HG02870 (cell line): ENCODE measurements around the gene LTBP1.
"Not testable (repeated sequence)": the region's sequence is repeated elsewhere in the genome, so short reads cannot be mapped to it uniquely, and the experiment has no call there.

Experiments used
- ATAC-seq: cut with Tn5 transposase; IDR thresholded peaks from one replicate; pipeline ENCODE4 v1.9.1; 2021; ENCODE audit warnings: mild to moderate bottlenecking, moderate library complexity; ENCODE audit not compliant: unreplicated experiment

LTBP1 gene

DNA sequence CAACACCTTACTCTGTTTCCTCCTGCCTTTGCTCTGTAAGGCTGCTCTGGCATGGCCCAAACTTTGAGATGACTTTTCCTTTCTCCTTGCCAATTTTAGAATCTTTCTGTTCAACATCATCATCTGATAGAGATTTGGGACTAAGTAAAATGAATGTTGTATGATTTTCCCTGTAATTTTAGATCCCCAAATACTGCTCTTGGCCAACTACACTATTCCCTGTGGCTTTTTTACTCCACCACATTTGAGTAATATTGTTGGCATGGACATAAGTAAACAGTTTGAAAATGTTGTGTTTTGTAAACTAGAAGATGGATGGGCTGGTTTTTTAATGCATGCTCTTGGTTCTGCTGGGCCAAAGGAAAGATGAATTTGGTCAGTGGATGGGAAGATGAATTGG lies 12.1 kb downstream of the LTBP1 start:
- ATAC-seq = no peak

DNA sequence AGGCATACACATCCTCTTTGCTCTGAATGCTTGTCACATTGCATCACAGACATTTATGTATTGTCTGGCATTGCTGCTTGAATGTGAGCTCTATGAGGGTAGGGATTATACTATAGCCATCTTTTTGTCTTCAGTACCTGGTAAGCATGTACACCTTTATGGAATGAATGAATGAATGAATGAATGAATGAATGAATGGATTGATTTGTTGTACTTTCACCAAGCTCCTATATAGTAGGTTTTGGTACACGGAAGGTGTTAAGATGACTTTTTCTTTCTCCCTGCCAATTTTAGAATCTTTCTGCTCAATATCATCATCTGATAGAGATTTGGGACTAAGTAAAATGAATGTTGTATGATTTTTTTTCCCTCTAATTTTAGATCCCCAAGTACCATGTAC lies 13.5 kb downstream of the LTBP1 start:
- no peak for ATAC-seq

DNA sequence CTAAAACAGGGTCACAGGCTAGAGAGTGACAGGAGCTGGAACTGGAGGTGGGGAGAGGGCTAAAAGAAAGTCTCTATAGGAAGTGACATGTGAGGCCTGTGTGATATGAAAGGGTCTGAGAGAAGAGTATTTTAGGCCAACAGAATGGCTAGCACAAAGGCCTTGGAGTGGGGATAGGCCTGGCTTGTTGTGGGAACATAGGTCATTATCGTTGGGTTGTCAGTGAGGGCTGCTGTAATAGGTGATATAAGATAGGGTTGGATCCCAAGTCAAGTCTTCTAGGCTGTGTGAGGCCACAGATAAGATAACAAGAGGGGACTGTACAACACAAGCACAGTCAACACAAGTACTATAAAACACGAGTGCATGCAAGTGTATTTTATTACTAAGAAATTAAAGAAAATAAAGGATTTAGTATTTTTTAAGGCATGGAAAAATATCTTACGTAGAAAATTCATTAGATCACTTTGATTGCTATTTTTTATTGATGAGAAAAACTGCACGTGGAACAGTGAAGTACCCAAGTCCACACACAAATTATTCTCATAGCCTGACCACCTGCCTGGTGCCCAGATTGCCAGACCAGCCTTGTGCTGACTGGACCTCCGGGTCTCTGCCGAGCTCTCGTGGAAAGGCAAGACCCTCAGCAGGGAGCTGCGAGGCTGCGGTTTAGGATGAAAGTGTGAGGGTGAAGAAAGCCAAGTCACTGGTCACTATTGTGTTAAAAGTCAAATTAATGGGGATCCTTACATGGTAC lies 14.1 kb downstream of the LTBP1 start:
- no peak for ATAC-seq

DNA sequence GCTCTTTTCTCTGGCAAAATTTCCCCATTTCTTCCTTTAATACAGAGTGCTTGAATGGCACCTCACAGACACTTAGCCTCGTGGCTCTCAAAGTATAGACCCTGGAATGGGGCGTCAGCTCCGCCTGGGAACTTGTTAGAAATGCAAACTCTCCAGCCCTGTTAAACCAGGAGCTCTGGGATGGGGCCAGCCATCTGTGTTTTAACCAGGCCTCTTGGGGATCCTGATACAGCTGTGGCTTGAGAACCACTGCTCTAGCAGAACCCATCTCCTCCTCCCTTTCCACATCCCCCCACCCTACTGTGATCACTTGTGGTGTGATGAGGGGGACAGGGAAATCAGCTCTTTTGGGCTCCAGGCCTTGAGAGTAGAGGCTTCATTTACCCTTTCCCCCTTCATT lies 15.9 kb downstream of the LTBP1 start:
- ATAC-seq = no peak

DNA sequence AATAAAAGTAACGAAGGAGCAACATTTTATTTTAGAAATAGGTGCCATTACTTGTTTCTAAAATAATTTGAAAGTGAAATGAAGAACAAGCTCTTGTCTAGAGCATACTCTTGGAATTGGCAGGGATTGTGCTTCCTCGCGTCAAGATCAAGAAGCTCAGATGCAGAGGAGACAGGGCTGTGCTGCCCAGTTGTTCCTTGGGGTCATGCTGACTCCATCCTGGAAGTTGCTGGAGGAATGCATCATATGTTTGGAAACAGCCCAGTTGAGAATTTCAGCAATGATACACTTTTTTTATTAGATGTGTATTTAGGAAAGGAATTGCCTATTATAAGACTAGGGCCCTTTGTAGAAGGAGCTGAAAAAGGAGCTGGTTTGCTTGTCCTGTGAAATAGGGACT lies 17.2 kb downstream of the LTBP1 start:
- ATAC-seq = no peak

DNA sequence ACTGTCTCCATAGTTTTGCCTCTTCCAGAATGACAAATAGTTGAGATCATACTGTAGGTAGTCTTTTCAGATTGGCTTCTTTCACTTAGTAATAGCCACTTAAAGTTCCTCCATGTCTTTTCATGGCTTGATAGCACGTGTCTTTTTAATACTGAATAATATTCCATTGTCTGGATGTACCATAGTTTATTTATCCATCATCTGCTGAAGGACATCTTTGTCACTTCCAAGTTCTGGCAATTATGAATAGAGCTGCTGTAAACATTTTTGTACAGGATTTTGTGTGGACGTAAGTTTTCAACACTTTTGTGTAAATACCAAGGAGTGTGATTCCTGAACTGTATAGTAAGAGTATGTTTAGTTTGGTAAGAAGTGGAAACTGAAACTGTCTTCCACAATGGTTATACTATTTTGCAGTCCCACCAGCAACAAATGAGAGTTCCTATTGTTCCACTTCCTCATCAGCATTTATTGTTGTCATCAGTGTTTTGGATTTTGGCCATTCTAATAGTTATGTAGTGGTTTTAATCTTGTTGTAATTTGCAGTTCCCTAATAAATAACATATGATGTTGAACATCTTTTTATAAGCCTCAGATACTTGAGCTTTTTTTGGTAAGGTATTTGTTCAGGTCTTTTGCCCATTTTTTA lies 18.9 kb downstream of the LTBP1 start:
- no peak for ATAC-seq

DNA sequence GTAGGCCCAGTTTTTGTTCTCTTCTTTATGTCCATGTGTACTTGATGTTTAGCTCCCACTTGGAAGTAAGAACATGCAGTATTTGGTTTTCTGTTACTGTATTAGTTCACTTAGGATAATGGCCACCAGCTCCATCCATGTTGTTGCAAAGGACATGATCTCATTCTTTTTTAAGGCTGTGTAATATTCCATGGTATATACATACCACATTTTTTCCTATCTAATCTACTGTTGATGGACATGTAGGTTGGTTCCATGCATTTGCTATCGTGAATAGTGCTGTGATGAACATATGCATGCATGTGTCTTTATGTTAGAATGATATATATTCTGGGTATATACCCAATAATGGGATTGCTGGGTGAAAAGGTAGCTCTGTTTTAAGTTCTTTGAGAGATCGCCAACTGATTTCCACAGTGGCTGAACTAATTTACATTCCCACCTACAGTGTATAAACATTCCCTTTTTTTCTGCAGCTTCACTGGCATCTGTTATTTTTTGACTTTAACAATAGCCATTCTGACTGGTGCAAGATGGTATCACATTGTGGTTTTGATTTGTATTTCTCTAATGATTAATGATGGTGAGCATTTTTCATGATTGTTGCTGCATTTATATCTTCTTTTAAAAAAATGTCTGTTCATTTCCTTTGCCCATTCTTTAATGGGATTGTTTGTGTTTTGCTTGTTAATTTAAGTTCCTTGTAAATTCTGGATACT lies 22.9 kb downstream of the LTBP1 start:
- ATAC-seq = no peak

DNA sequence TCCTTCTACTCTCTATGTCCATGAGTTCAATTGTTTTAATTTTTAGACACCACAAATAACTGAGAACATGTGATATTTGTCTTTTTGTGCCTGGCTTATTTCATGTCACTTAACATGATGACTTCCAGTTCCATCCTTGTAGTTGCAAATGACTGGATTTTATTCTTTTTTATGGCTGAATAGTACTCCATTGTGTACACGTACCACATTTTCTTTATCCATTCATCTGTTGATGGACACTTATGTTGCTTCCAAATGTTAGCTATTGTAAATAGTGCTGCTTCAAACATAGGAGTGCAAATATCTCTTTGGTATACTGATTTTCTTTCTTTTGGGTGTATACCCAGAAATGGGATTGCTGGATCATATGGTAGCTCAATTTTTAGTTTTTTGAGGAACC lies 27.0 kb downstream of the LTBP1 start:
- not testable (repeated sequence) for ATAC-seq

DNA sequence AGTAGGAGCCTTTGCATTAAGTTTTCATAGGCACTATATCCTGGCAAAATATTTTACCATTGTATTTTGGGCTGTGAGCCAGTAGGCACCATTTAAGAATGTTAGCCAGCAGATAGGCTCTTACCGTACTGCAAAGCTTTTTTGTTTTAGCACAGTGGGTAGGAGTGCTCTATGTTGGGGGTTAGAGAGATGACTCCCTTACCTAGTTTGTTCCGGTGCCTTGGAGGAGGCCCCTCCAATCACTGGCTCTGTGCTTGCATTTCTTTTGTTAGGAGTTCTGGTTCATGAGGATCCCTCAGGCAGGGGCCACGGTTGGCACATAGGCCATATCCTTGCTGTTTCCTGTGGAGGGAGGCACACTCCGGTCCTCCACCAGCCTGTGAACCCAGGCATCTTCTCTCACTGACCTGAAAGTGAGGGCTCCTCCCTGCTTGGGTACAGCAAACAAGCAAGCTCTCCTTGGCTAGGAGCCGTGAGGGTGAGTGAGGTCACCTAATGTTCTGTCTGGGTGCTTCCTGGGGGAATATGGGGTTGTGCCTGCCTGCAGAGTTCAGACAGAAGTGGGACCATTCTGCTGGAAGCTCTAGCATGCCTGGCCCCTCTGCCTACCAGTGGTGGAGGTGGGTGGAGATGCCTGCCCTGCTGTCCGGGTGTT lies 29.8 kb downstream of the LTBP1 start:
- ATAC-seq = no peak

DNA sequence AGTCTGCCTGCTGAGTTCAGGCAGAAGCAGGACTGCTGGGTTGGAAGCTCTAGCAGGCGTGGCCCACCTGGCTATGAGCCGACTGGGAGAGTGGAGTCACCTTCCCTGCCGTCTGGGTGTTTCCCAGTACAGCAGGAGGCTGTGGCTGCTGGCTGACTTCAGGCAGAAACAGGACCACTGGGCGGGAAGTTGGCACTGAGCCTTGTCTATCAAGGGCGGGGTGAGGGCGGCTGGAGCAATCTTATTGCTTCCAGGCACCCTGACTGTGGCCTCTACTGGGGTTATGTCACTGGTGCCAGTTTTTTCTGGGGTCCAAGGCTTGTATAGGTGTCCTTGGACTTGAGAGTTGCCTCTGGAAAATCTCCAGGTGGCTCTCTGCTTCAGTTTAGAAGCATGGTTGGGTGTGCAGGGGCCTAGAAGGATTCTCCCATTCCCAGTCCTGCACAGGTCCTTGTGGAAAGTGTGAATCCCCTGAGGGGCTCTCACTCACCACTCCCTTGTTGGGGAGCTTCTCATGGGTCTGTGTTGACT lies 30.5 kb downstream of the LTBP1 start:
- ATAC-seq = no peak

DNA sequence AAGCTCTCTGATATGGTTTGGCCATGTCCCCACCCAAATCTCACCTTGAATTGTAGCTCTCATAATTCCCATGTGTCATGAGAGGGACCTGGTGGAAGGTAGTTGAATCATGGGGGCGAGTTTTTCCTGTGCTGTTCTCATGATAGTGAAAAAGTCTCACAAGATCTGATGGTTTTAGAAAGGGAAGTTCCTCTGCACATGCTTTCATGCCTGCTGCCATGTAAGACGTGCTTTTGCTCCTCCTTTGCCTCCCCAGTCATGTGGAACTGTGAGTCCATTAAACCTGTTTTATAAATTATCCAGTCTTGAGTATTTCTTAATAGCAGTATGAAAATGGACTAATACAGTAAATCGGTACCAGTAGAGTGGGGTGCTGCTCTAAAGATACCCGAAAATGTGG lies 34.9 kb downstream of the LTBP1 start:
- ATAC-seq = no peak

DNA sequence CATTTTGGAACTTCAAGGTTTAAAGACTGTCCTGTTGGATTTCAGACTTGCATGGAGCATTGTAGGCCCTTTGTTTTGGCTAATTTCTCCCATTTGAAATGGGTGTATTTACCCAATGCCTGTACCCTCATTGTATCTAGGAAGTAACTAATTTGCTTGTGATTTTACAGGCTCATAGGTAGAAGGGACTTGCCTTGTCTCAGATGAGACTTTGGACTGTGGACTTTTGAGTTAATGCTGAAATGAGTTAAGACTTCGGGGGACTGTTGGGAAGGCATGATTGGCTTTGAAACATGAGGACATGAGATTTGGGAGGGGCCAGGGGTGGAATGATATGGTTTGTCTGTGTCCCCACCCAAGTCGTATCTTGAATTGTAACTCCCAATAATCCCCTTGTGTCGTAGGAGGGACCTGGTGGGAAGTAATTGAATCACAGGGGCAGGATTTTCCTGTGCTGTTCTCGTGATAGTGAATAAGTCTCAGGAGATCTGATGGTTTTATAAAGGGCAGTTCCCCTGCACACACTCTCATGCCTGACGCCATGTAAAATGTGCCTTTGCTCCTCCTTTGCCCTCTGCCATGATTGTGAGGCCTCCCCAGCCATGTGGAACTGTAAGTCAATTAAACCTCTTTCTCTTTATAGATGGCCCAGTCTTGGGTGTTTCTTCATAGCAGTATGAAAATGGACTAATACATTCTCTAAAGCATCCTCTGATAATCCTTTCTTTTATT lies 36.6 kb downstream of the LTBP1 start:
- not testable (repeated sequence) for ATAC-seq

DNA sequence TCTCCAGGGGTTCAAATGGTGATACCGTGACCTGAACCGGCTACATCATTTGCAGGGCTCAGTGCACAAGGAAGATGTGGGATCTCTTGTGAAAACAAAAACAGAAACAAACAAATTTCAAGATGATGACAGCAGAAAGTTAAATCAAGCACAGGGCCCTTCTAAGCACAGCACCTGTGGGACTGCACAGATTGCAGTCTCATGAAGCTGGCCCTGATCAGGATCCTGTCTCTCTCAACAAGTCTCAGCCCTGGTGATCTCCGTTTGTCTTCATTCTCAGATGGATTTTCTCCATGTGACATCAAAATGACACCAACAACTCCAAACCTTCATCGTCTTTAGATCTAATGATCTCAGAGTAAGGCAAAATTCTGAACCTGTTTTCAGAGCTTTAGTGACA lies 39.7 kb downstream of the LTBP1 start:
- no peak for ATAC-seq

DNA sequence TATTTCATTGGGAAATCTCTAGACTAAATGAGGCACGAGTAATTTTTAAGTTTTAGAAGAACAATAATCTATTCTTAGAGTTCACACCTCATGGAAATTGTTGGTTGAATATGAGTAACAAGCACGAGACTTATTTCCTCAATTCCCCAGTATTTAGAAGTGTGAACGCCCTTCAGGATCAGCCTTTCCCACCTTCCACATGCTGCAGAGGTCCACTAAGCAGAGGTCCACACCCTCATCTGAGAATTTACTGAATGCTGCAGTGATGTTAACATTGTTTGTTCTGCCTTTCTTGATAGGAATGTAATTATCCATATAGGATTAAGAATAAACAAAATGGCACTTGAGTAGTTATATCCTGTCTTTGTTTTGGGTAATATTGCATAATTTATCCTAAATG lies 41.8 kb downstream of the LTBP1 start:
- ATAC-seq = no peak

DNA sequence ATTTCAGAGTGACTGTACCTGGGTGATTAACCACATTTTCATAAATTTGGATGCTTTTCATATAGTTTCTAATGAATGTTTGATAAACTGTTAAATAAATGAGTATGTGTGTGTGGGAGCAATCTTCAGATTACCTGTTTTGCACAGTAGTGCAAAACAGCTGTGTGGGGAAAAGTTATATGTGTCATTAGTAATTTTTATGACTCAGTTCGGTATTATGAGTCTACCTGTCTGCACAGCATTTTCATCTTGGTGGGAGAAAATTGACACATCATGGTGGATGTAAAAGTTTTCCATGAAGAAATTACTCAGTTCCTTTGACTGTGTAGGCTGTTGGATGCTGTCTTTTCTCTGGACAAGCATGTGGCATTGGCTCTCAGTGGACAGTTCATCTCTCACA lies 43.8 kb downstream of the LTBP1 start:
- ATAC-seq = no peak

DNA sequence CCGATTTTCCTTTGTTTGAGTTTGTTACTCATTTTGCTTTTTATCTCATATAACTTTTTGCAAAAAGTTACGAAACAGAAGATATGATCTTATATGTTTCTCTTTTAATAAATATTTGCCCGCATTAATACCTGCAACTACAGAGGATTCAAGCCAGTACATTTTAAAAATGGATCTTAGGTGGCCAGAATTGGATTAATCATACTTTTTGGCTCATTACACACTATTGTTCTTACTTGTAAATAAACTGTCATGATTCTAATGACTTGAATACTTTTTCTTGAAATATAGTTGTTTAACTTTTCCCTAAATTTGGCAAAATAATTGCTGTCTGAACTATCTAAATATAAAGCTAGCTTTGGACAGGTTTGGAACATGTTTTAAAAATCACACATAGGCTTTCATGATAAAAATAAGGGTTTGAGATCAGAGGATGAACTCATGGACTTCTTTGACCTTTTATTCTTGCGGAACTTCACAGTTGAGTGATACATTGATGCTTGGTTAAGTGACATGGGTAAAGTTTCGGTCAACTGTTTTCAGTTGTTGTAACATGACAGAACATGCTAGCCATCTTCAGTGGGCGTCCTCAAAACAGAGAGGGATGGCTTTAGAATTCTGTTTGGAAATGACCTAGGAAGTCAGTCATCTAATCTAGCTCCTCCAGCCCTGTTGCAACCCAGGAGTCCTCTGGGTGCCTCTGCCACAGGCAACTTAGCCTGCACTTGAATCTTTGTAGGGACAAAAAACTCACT lies 44.5 kb downstream of the LTBP1 start:
- ATAC-seq = no peak

DNA sequence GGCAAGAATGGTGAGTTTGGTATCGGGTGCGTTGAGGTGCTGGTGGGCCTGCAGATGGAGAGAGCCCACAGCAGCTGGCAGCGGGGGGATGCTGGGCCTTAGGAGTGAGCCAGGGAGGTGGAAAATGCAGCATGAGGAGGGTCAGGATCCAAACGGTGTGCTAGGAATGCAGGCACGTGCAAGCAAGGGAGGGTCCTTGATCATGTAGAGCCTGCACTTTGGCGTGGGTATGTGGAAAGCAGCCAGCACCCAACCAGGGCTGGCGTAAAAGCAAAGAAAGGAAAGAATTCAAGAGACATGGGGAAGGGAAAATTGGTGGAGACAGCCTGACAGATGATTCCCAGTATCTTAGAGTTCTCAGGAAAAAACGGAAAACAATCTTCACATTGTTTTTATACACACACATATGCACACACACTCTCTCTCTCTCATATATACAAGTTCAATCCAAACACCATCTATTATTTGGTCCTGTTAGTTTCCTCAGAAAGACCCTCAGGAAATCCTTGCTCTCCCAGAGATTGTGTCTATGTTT lies 46.3 kb downstream of the LTBP1 start:
- ATAC-seq = no peak

DNA sequence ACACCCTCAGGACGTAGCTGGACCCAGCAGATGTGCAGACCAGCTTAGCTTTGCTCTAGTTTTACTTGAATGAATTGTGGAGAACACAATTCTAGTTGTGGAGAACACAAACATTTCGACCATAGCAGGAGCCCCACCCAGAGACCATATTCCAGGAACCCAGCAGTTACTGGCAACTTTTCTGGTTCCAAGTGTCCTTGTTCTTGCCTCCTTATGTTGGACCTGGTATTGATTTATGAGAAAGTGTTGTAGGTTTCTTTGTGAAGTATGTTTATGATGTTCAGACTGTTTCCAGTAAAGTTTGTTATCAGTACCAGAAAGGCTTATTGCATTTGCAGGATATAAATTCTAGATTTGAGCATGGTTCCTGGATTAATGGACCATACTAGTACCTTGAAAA lies 51.0 kb downstream of the LTBP1 start:
- ATAC-seq = no peak

DNA sequence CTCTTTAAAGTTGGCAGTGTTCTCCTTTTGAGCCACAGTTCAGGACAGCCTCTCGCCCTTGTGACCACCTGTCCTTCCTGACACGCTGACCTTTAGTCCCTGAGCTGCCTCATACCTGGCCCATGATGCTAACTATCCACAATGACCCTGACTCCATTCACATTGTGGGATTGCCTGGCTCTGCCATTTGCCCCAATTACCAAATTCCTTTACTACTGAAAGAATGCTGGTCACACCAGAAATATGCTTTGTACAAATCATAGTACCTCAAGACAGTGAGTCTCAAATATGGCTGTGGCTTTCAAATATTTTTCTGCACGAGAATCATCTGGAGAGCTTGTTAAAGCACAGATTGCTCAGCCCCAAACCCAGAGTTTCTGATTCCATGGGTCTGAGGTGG lies 54.2 kb downstream of the LTBP1 start:
- no peak for ATAC-seq

DNA sequence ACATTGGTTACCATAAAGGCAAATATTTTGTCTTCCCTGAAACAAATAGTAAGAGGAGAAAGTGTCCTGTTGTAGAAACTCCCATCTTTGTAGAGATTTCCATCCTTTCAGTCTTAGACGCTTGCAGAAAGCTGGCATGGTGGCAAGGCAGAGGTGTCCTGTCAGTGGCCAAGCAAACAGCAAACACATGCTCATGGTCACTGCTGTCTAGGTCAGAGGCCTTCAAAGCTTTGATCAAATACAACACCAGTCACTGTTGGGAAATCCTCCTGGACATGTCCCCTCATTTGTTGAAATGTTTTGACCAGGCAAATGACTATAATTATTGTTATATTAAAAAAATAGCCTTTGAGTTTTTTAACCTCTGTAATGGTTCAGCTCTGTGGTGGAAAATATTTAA lies 55.1 kb downstream of the LTBP1 start:
- ATAC-seq = no peak
